GM10266 (cell line): ENCODE measurements around the gene DRG2.

Experiments
- DNase-seq: peaks from one replicate; pipeline ENCODE4 v3.0.0; 2012; ENCODE audit errors: extremely low spot score
- TF ChIP-seq, protein P1 (sequence below): IDR thresholded peaks from 2 replicates; pipeline ENCODE4 v1.5.1; 2012; ENCODE audit warnings: mild to moderate bottlenecking, low read depth; ENCODE audit not compliant: control insufficient read depth, insufficient read depth; ENCODE audit errors: missing control alignments

The DRG2 gene

DNA sequence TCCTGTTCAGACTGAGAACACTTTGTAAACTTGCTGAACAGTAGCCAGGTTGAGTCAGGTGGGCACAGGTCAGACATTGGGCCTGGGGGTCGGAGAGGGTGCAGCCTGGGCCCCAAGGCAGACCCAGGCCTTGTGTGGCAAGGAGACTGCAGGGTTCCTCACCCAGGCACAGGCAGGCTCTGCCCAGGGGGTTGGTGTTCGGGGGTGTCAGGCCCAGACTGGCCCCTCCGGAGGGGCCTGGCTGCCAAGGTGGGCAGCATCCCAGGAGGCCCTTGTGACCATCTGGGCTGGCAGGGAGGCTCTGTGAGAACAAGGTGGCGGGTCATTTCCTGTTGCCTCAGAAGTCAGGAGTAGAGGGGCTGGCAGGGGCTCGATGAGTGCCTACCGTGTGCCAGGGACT, 20.2 kb downstream of the DRG2 start:
- TF ChIP-seq, protein P1, sequence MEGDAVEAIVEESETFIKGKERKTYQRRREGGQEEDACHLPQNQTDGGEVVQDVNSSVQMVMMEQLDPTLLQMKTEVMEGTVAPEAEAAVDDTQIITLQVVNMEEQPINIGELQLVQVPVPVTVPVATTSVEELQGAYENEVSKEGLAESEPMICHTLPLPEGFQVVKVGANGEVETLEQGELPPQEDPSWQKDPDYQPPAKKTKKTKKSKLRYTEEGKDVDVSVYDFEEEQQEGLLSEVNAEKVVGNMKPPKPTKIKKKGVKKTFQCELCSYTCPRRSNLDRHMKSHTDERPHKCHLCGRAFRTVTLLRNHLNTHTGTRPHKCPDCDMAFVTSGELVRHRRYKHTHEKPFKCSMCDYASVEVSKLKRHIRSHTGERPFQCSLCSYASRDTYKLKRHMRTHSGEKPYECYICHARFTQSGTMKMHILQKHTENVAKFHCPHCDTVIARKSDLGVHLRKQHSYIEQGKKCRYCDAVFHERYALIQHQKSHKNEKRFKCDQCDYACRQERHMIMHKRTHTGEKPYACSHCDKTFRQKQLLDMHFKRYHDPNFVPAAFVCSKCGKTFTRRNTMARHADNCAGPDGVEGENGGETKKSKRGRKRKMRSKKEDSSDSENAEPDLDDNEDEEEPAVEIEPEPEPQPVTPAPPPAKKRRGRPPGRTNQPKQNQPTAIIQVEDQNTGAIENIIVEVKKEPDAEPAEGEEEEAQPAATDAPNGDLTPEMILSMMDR = no peak
- no peak for DNase-seq

DNA sequence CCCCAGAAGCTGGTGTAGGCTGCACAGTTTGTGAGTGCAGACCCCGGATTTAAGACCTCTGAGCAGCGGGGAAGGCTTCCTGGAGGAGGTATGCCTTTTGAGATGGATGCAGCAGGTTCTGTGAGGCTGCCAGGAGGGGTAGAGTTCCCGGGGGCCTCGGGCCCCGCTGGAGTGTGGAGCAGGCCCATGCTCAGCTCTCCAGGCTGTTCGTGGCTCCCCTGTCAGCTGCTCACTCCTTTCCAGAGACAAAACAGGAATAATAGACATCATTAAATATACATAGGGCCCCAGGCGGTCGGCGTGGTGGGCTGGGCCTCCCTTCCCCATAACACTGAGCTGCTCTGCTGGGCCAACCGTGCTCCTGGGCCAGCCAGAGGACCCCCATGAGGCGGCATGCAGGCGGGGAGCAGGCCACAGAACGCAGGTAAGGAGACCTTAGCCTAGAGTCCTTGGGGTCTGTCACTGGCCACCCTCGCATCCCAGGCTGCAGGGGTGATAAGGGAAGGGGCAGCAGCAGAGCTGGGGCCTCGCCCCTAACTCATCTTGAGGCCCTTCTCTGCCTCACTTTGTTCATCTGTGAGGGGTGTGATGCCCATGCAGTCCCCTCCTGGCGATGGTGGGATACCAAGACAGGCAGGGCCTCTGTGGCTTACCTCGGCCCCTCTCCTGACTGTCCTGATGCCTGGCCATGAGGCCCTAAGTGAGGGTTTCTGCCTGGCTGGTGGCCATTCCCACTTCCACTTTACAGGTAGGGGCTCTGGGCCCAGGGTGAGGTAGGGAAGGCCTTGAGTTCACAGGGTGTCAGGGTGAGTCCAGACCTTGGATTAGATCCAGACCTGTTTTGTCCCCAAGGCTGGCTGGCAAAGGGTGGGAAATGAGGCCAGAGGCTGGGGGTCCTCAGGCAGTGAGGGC, 20.9 kb downstream of the DRG2 start, which contains the start of gene MYO15A:
Gene MYO15A (plus strand): TSS at position 356 of the 912 bp plus-strand sequence. CDS start 10,045 bp downstream, outside the sequence.
- TF ChIP-seq, protein P1 = no peak
- DNase-seq = no peak

DNA sequence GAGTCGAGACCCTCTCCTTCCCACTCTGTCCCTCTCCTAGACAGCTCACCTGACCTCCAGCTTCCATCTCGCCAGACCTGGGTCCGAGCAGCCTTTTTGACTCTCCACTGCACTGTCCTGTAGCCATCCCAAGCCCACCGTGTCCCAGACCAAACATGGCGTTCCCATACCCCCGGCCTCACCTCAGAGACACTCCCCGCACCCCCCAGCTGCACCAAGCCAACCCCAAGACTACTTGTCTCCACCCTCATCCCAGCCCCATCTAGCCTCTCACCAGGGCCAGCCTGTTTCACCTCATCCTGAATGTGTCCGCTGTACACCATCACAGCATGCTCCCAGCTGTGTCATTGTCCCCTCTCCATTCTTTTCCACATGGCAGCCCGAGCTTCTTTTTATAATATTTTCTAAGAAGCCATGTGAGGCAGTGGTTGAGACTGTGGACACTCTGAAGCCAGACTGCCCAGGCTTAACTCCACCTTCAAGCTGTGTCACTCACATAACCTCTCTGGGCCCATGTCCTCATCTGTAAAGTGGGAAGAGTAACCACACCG, 22.3 kb downstream of the DRG2 start:
- no peak for DNase-seq
- TF ChIP-seq, protein P1 = no peak

DNA sequence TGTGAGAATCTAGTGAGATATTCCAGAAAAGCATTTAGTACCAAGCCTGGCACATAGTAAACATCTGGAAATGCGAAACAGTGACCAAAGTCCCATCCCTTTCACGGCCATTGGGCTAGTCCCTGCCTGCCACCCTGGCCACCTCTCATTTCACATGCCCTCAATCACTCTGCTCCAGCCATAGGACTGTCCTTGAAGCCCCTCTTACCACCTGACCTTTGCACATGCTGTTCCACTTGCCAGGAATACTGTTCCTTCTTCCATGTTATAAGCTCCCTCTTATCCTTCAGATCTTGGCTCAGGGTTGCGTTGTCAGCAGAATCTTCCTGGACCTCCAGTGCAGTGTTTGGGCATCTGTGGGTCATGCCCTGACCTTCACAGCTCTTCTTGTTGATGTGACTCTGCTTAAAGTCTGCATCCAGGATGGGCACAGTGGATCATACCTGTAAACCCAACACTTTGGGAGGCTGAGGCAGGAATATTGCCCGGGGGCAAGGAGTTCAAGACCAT, 22.9 kb downstream of the DRG2 start:
- TF ChIP-seq, protein P1 = no peak
- DNase-seq = no peak

DNA sequence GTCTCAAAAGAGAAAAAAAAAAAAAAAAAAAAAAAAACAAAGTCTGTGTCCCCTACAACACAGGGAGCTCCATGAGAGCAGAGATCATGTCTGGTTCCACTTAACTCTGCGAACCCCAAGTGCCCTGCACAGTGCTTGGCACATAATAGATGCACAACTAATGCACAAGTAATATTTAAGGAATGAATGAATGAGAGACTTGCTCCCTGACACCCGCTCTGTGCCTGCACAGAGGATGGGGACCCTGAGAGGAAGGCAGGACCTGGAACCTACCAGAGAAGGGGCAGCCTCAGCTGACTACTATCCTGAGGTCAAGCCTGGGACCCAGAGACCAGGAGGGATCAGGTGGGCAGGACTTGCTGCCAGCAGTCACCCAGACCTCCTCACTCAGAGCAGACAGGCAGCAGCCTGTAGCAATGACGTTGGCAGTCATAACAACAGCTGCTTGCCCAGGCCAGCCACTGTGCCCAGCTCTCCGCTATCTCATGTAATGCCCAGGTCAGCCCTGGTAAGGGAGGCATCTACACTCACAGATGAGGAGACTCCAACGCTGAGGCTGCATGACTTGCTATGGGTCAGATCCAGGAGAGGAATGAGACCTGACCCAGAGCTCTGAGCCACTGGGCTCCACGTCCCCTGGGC, 23.7 kb downstream of the DRG2 start:
- TF ChIP-seq, protein P1 = no peak
- DNase-seq = no peak

DNA sequence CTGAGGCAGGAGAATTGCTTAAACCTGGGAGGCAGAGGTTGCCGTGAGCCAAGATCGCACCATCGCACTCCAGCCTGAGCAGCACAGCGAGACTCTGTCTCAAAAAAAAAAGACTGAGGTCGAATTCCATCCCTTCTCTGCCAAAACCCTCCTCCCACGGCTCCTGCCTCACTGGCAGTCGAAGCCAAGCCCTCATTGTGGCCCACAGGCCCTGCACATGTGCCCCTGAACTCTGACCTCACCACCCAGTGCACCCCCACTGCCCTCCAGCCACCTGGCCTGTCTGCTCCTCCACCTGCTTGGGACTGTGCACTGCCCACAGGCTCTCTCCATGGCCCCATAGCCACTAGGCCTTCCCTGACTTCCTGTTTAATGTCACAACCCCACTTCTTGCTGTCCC, 27.8 kb downstream of the DRG2 start:
- DNase-seq = no peak
- TF ChIP-seq, protein P1 = no peak

DNA sequence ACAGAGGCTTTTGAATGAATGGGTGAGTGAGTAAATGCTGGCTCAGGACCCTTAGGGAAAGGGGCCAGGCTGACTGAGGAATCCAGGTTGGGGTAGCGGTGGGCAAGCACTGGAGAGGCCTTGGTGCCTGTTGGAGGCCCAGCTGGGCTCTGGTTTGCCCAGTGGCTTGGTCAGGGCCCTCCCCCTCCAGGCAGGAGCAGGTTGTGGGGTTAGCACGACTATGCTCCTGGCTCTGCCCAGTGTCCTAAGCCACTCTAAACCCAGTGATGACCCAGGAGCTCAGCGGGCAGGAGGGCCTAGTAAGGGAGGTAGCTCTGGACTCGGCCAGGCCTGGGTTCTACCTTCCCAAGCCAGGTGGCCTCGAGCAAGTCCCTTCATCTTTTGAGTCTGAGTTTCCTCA, 28.3 kb downstream of the DRG2 start:
- TF ChIP-seq, protein P1 = no peak
- no peak for DNase-seq
